Left lung (tissue), 10 donors: ENCODE measurements around the gene EPHA10. TPM values are rescaled to one million over a fixed set of nuclear protein-coding genes. Genes with fewer than 3 reads are reported as not detected.
A peak's percentile ranks its signal among the peaks of the same experiment; 100 is the strongest.

Experiments
- ATAC-seq: fragments of 200-7000 bp; cut with Tn5 transposase; one replicate; pipeline ENCODE4 v1.9.1; 2020; ENCODE audit warnings: moderate library complexity
- DNase-seq, 4 donors: peaks; one replicate each; pipeline ENCODE4 v3.0.0-alpha.2; 2013 to 2020
- H3K27ac ChIP-seq, 2 donors: fragments of 200-600 bp; sonication (generic) in 1 of 2; one replicate each; pipeline versions ENCODE4 v1.5.0 to v1.8.0; 2020 to 2021
- H3K27me3 ChIP-seq, 2 donors: fragments of 200-600 bp; sonication (generic) in 1 of 2; one replicate each; pipeline versions ENCODE4 v1.5.0 to v1.8.0; 2020 to 2021
- H3K36me3 ChIP-seq, 2 donors: fragments of 200-600 bp; sonication (generic) in 1 of 2; one replicate each; pipeline versions ENCODE4 v1.5.0 to v1.8.0; 2020 to 2021
- H3K4me1 ChIP-seq, 2 donors: fragments of 200-600 bp; one replicate each; pipeline ENCODE4 v1.8.0; 2021
- H3K4me3 ChIP-seq, 2 donors: fragments of 200-600 bp; sonication (generic) in 1 of 2; one replicate each; pipeline versions ENCODE4 v1.5.0 to v1.8.0; 2020 to 2021; ENCODE audit warnings: mild to moderate bottlenecking in 1 of 2
- H3K9me3 ChIP-seq, 2 donors: fragments of 200-600 bp; sonication (generic) in 1 of 2; one replicate each; pipeline versions ENCODE4 v1.5.0 to v1.8.0; 2020 to 2021
- intact Hi-C, 2 donors: fragments of 100-400 bp; cut with DNase I; formaldehyde crosslinking; loops; one replicate each; pipeline versions ENCODE4 v1.11.2 to v1.14.2; 2022
- polyA plus RNA-seq, 6 donors: library from polyadenylated mRNA; unstranded; fragments of 120-200 nt; gene quantifications; one replicate each; pipeline ENCODE4 v1.2.1, GENCODE V29; 2013; ENCODE audit not compliant: insufficient read length in 6 of 6
- total RNA-seq, 2 donors: library from RNA; stranded (reverse); fragmentation: NEBNext Ultra II Directional; extraction: Animal tissue kit (Norgen Biotek cat#: 25700); gene quantifications; one replicate each; pipeline ENCODE4 v1.2.1, GENCODE V29; 2021
- TF ChIP-seq, protein P1 (sequence below), 2 donors: fragments of 200-600 bp; sonication (generic) in 1 of 2; IDR thresholded peaks; one replicate each; pipeline versions ENCODE4 v1.5.0 to v1.8.0; 2021; ENCODE audit warnings: antibody characterized with exemption in 2 of 2
- donor health status: DM: no; HTN: yes; CAD: no.
- donor health status: DM: no; HTN: no; CAD: no.

The EPHA10 gene
- total and polyA plus RNA-seq, 8 donors, result 0.13 to 3.2 (median 0.22) TPM

DNA sequence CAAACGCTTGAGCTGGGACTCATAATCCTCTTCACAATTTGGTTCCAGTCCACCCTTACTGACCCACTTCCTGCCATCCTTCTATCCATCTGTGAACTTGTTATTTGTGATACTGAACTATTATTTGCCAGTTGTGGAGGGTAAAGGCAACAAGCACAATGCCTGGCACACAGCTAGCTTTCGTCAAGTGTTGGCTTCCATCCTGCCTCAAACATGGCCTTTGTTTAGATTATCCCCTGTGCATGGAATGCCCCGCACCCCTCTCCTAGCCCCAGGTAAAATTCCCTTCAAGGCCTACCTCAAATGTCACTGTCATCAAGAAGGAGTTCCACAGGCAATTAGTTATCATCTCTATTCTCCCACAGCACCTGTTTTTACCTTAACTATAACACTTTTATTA, 84.0 kb downstream of the EPHA10 start:
- intact Hi-C loops, result loop anchor here in 1 of 2 donors (5.0 to 10.0 kb wide), 2 partner anchors 79 to 226 kb away; no protein-coding TSS in a partner anchor
- no peak overlapping the region for H3K4me3 ChIP-seq
- H3K36me3 ChIP-seq, result peaks cover 0 to 47% of the 10 kb centered on the region in 2 donors
- H3K27ac ChIP-seq, result no peak overlapping the region
- ATAC-seq (no peak), DNase-seq (no peak)
- no peaks in the 10 kb centered on the region for H3K9me3 ChIP-seq
- no peaks in the 10 kb centered on the region for H3K27me3 ChIP-seq
- TF ChIP-seq, protein P1, sequence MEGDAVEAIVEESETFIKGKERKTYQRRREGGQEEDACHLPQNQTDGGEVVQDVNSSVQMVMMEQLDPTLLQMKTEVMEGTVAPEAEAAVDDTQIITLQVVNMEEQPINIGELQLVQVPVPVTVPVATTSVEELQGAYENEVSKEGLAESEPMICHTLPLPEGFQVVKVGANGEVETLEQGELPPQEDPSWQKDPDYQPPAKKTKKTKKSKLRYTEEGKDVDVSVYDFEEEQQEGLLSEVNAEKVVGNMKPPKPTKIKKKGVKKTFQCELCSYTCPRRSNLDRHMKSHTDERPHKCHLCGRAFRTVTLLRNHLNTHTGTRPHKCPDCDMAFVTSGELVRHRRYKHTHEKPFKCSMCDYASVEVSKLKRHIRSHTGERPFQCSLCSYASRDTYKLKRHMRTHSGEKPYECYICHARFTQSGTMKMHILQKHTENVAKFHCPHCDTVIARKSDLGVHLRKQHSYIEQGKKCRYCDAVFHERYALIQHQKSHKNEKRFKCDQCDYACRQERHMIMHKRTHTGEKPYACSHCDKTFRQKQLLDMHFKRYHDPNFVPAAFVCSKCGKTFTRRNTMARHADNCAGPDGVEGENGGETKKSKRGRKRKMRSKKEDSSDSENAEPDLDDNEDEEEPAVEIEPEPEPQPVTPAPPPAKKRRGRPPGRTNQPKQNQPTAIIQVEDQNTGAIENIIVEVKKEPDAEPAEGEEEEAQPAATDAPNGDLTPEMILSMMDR (IDR thresholded peaks at IDR 0.05), result no peak
- H3K4me1 ChIP-seq, result peaks cover 0 to 9% of the 10 kb centered on the region in 2 donors

DNA sequence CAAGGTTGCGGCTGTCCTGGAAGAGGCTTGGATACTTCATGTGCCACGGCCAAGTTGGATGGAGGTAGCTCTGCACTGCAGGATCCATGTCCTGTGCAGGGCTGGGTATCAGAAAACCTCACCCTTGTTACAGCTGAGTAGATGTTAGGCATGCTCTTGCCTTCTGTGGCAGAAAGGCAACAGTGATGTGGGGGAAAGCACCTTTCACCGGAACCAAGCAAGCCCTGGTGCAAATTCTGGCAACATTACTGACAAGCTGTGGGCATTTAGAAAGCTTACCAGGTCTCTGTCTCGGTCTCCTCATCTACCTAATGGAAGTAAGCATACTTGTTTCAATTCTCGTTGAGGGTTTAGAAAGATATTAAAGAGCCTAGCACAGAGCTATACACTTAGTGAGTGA, 87.1 kb downstream of the EPHA10 start:
- DNase-seq, result no peak
- no peak for ATAC-seq
- H3K27me3 ChIP-seq, result peaks cover 0 to 7% of the 10 kb centered on the region in 2 donors
- peaks cover 0 to 9% of the 10 kb centered on the region in 2 donors for H3K4me1 ChIP-seq
- no peaks in the 10 kb centered on the region for H3K9me3 ChIP-seq
- H3K4me3 ChIP-seq, result no peak overlapping the region
- H3K36me3 ChIP-seq, result peaks cover 0 to 15% of the 10 kb centered on the region in 2 donors
- intact Hi-C loops, result no loop called here
- TF ChIP-seq, protein P1 (IDR thresholded peaks at IDR 0.05), result no peak
- H3K27ac ChIP-seq, result no peak overlapping the region

DNA sequence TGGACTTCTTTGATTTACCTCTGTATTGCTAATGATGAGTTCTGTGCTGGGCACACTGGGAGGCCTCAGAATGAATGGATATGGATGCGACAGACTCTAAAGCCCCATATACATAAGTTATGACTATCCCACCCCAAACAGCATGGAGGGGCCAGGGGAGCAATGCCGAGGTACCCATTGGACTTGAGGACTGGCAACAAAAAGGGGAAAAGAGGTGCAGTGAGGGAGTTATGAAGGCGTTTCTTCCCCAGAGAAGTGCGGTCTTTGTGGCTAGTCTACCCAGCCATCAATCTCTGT, 87.8 kb downstream of the EPHA10 start:
- Histone ChIP-seq H3K4me3 (no peak overlapping the region), H3K27me3 (peaks cover 0 to 12% of the 10 kb centered on the region in 2 donors), H3K36me3 (peaks cover 0 to 12% of the 10 kb centered on the region in 2 donors), H3K27ac (no peak overlapping the region), H3K4me1 (peaks cover 0 to 4% of the 10 kb centered on the region in 2 donors), H3K9me3 (no peaks in the 10 kb centered on the region)
- ATAC-seq, result no peak
- TF ChIP-seq, protein P1 (IDR thresholded peaks at IDR 0.05), result no peak
- intact Hi-C loops, result no loop called here
- no peak for DNase-seq

DNA sequence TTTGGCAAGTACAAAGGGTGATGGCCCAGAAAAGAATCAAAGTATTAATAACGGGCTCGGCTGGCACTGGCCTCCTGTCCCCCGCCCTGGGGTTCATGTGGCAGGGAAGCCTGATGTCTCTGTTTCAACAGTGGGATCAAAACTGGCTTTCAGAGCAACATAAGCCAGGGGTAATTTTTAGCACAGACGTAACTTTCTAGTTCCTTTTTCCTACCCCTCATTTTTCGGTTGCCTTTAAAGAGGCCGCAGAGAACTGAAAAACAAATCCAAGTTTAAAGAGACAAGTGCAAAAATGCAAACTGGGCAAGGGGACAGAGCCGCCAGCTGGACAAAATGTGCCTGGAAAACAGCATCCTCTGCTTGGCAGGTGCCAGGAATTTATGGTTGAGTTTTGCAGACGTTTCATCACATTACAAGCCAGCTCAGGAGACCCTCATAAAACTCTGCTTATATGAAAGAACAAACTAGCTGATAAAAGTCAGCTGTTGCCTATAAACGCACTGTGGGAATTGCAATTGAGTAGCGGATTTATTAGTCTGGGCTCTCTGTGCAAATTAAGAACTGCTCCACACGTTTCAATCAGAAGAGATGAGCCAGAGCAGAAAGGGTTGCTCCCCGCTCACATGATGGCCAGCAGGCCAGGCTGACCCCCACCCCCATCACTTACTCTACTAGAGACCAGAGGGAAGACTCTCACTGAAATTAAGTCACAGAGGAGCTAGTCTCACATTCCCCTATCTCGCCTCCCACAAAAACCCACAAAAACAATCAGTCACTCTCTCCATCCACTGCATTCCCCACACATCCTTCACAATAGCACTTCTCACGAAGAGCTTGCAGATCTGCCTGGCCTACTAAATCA, 88.4 kb downstream of the EPHA10 start:
- peak in 2 of 4 donors; percentile 14 to 36 for DNase-seq
- Histone ChIP-seq H3K27ac (no peak overlapping the region), H3K4me1 (peaks cover 0 to 3% of the 10 kb centered on the region in 2 donors), H3K4me3 (no peak overlapping the region), H3K9me3 (no peaks in the 10 kb centered on the region), H3K27me3 (peaks cover 0 to 15% of the 10 kb centered on the region in 2 donors), H3K36me3 (peaks cover 0 to 8% of the 10 kb centered on the region in 2 donors)
- intact Hi-C loops, result no loop called here
- ATAC-seq, result no peak
- TF ChIP-seq, protein P1 (IDR thresholded peaks at IDR 0.05), result no peak

DNA sequence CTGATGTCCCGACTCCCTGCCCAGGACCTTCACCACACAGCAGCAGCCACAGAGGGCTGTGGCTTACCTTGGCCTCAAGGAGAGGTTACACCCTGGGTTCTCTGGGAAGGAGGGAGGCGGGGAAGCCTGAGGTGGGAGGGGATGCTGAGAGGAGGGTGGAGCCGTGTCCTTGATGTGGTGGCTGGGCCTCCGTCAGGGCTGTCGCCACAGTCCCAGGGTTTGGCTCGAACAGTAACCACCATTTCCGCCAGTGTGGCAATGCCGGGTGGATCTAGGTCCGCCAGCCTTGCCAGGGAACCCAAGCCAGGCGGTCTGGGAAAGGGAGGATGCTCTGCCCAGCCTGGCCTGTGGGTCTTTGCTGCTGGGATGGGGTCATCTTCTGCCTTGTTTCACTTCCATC, 91.0 kb downstream of the EPHA10 start:
- H3K4me1 ChIP-seq, result peaks cover 0 to 3% of the 10 kb centered on the region in 2 donors
- H3K36me3 ChIP-seq, result no peaks in the 10 kb centered on the region
- H3K4me3 ChIP-seq, result no peak overlapping the region
- H3K9me3 ChIP-seq, result no peaks in the 10 kb centered on the region
- TF ChIP-seq, protein P1 (IDR thresholded peaks at IDR 0.05), result no peak
- ATAC-seq (no peak), DNase-seq (no peak)
- intact Hi-C loops, result no loop called here
- H3K27ac ChIP-seq, result no peak overlapping the region
- H3K27me3 ChIP-seq, result peaks cover 0 to 38% of the 10 kb centered on the region in 2 donors
